ENCODE data around the gene OR51B4. TPM values are rescaled to one million over a fixed set of nuclear protein-coding genes. Genes with fewer than 3 reads are reported as not detected.

Gene OR51B4, protein sequence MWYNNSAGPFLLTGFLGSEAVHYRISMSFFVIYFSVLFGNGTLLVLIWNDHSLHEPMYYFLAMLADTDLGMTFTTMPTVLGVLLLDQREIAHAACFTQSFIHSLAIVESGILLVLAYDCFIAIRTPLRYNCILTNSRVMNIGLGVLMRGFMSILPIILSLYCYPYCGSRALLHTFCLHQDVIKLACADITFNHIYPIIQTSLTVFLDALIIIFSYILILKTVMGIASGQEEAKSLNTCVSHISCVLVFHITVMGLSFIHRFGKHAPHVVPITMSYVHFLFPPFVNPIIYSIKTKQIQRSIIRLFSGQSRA
- total RNA-seq, result not detected
- not detected for polyA plus RNA-seq
- total RNA-seq, result not detected

DNA sequence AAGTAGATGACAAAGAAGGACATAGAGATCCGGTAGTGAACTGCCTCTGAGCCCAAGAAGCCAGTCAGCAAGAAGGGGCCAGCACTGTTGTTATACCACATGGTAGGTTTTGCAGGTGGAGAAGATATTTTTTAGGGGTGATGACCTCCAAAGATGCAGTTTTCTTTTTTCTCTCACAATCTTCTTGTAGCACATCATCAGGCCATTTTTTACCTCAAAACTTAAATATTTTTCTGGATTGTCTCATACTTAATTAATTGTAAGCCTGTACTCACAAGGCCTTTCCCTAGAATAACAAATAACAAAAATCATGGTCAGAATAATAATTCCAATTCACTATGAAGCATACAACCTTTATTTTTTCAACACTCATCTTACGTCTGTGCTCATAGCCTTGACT is at the start of gene OR51B4:
Gene OR51B4, minus strand, starts transcription at position 101 of the 400 bp plus-strand sequence. Its CDS starts 0 bp downstream, at position 101.
- Histone ChIP-seq H3K9me3 (ENCODE audit: control insufficient read depth in 2 of 3, low read length in 3 of 3) (no peaks in the 10 kb centered on the region), H3K4me3 (ENCODE audit: low read length) (no peak within 1 kb of the TSS), H3K27me3 (ENCODE audit: control insufficient read depth in 2 of 2, insufficient read depth in 2 of 2, low read length in 2 of 2) (no peaks in the 10 kb centered on the region), H3K36me3 (ENCODE audit: control insufficient read depth in 2 of 3, insufficient read depth in 3 of 3, low read length in 3 of 3) (no peaks in the 10 kb centered on the region), H3K27ac (ENCODE audit: low read depth, low read length) (no peak within 1 kb of the TSS), H3K4me1 (ENCODE audit: control insufficient read depth in 2 of 2, insufficient read depth in 2 of 2, low read length in 2 of 2) (no peaks in the 10 kb centered on the region)
- peaks cover 0 to 2% (median 0%) of the 10 kb centered on the region in 7 donors for H3K4me1 Mint-ChIP-seq
- ChIA-PET POLR2A (no interaction called here), CTCF (no interaction called here)
- no peaks in the 10 kb centered on the region for H3K9me3 Mint-ChIP-seq
- H3K4me3 Mint-ChIP-seq, result no peak within 1 kb of the TSS
- no peaks in the 10 kb centered on the region for H3K36me3 Mint-ChIP-seq
- ATAC-seq, result no peak
- no peak for DNase-seq
- peaks cover 2 to 19% (median 14%) of the 10 kb centered on the region in 5 donors for H3K27me3 Mint-ChIP-seq
- no peak within 1 kb of the TSS for H3K27ac Mint-ChIP-seq
- intact Hi-C loops (cut with micrococcal nuclease), result no loop called here

DNA sequence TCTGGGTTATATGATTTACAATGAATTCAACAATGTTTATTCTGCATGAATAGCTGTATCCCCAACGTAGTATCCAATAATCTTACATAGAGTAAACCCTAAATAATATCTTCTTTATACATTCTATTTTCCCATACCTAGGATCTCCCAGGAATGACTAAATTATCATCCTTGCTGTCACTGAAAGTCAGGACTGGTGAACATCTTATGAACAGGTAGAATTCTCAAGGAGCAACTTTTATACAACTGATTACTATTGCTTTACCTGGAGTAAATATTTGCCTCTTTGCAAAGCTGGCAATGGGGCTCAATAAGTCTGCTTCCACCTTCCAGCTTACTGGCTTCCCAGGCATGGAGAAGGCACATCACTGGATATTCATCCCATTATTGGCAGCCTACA is 49.5 kb upstream of the OR51B4 start, which contains the start of gene OR51B6:
Gene OR51B6, plus strand, starts transcription at position 301 of the 400 bp plus-strand sequence. Its CDS starts 0 bp downstream, at position 301.
- no peak within 1 kb of the TSS for H3K4me3 ChIP-seq (ENCODE audit: low read length)
- H3K36me3 Mint-ChIP-seq, result peaks cover 0 to 3% (median 0%) of the 10 kb centered on the region in 5 donors
- H3K27me3 ChIP-seq (ENCODE audit: control insufficient read depth in 2 of 2, insufficient read depth in 2 of 2, low read length in 2 of 2), result no peaks in the 10 kb centered on the region
- no peaks in the 10 kb centered on the region for H3K36me3 ChIP-seq (ENCODE audit: control insufficient read depth in 2 of 3, insufficient read depth in 3 of 3, low read length in 3 of 3)
- peaks cover 0 to 15% (median 11%) of the 10 kb centered on the region in 5 donors for H3K27me3 Mint-ChIP-seq
- H3K4me1 Mint-ChIP-seq, result no peaks in the 10 kb centered on the region
- DNase-seq (no peak), ATAC-seq (no peak)
- H3K4me3 Mint-ChIP-seq, result no peak within 1 kb of the TSS
- no peak within 1 kb of the TSS for H3K27ac Mint-ChIP-seq
- no peaks in the 10 kb centered on the region for H3K9me3 ChIP-seq (ENCODE audit: control insufficient read depth in 2 of 3, low read length in 3 of 3)
- H3K9me3 Mint-ChIP-seq, result peaks cover 0 to 5% (median 0%) of the 10 kb centered on the region in 11 donors
- intact Hi-C loops (cut with micrococcal nuclease), result no loop called here
- POLR2A ChIA-PET, result no interaction called here
- no peak within 1 kb of the TSS for H3K27ac ChIP-seq (ENCODE audit: low read depth, low read length)
- no peaks in the 10 kb centered on the region for H3K4me1 ChIP-seq (ENCODE audit: control insufficient read depth in 2 of 2, insufficient read depth in 2 of 2, low read length in 2 of 2)
- CTCF ChIA-PET, result no interaction called here

DNA sequence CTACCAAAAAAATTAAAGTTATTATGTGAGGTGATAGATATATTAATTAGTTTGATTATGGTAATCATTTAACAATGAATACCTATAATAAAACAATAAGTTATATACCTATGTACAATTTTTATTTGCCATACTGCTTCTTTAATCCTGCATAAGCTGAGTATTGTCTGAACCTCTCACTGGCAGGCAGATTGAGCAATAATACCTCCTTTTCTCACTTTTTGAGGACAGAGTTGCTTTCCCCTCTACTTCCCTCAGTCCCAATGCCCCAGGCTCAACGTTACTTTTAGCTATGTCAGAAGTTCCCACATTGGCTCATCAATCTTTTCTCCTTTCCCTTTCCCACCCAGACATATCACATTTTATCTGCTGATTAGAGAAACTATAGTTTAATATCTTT is 47.8 kb upstream of the OR51B4 start:
- Mint-ChIP-seq H3K27ac (no peak overlapping the region), H3K36me3 (no peaks in the 10 kb centered on the region), H3K4me1 (no peaks in the 10 kb centered on the region), H3K27me3 (peaks cover 0 to 11% (median 10%) of the 10 kb centered on the region in 5 donors), H3K4me3 (no peak overlapping the region), H3K9me3 (peaks cover 0 to 5% (median 0%) of the 10 kb centered on the region in 11 donors)
- no peaks in the 10 kb centered on the region for H3K27me3 ChIP-seq (ENCODE audit: control insufficient read depth in 2 of 2, insufficient read depth in 2 of 2, low read length in 2 of 2)
- intact Hi-C loops (cut with micrococcal nuclease), result no loop called here
- H3K27ac ChIP-seq (ENCODE audit: low read depth, low read length), result no peak overlapping the region
- DNase-seq (no peak), ATAC-seq (no peak)
- no peak overlapping the region for H3K4me3 ChIP-seq (ENCODE audit: low read length)
- no peaks in the 10 kb centered on the region for H3K4me1 ChIP-seq (ENCODE audit: control insufficient read depth in 2 of 2, insufficient read depth in 2 of 2, low read length in 2 of 2)
- POLR2A ChIA-PET, result interaction anchor here (0.7 kb wide), 1 partner anchor 361 kb away, joined by 3 read pairs; no protein-coding TSS in a partner anchor
- no peaks in the 10 kb centered on the region for H3K9me3 ChIP-seq (ENCODE audit: control insufficient read depth in 2 of 3, low read length in 3 of 3)
- H3K36me3 ChIP-seq (ENCODE audit: control insufficient read depth in 2 of 3, insufficient read depth in 3 of 3, low read length in 3 of 3), result no peaks in the 10 kb centered on the region
- CTCF ChIA-PET, result no interaction called here

DNA sequence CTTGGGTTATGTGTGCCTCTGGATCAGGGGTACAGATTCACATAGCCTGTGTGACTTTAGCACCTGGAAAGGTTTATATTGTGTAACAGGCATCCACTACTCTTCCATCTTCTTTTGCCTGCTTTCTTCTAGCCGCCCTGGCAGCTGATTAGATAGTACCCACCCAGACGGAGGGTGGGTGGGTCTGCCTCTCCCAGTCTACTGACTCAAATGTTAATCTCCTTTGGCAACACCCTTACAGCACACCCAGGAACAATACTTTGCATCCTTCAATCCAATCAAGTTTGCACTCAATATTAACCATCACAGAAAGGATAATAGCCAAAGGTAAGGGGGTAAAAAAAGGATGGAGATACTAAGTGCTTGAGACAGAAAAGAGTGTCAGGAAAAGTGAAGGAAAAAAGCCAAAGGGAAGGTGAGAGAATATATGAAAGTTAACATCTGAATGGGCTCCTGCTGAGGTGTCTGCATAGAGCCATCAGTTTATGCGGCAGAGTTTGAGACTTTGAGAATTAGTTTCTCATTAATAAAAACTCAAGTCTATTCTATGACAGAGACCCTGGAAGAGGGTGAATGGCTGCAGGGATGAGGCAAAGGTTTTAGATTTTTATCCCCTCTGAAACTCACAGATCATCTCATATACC is 46.9 kb upstream of the OR51B4 start:
- H3K36me3 Mint-ChIP-seq, result no peaks in the 10 kb centered on the region
- no peaks in the 10 kb centered on the region for H3K4me1 ChIP-seq (ENCODE audit: control insufficient read depth in 2 of 2, insufficient read depth in 2 of 2, low read length in 2 of 2)
- H3K9me3 ChIP-seq (ENCODE audit: control insufficient read depth in 2 of 3, low read length in 3 of 3), result no peaks in the 10 kb centered on the region
- ChIA-PET POLR2A (interaction anchor here (0.7 kb wide), 1 partner anchor 360 kb away, joined by 3 read pairs; no protein-coding TSS in a partner anchor), CTCF (no interaction called here)
- no peak for ATAC-seq
- no peak for DNase-seq
- no peak overlapping the region for H3K27ac Mint-ChIP-seq
- peaks cover 0 to 11% (median 8%) of the 10 kb centered on the region in 5 donors for H3K27me3 Mint-ChIP-seq
- no peaks in the 10 kb centered on the region for H3K36me3 ChIP-seq (ENCODE audit: control insufficient read depth in 2 of 3, insufficient read depth in 3 of 3, low read length in 3 of 3)
- no peak overlapping the region for H3K27ac ChIP-seq (ENCODE audit: low read depth, low read length)
- no peak overlapping the region for H3K4me3 ChIP-seq (ENCODE audit: low read length)
- H3K4me3 Mint-ChIP-seq, result no peak overlapping the region
- H3K4me1 Mint-ChIP-seq, result no peaks in the 10 kb centered on the region
- intact Hi-C loops (cut with micrococcal nuclease), result no loop called here
- H3K27me3 ChIP-seq (ENCODE audit: control insufficient read depth in 2 of 2, insufficient read depth in 2 of 2, low read length in 2 of 2), result no peaks in the 10 kb centered on the region
- peaks cover 0 to 5% (median 0%) of the 10 kb centered on the region in 11 donors for H3K9me3 Mint-ChIP-seq

DNA sequence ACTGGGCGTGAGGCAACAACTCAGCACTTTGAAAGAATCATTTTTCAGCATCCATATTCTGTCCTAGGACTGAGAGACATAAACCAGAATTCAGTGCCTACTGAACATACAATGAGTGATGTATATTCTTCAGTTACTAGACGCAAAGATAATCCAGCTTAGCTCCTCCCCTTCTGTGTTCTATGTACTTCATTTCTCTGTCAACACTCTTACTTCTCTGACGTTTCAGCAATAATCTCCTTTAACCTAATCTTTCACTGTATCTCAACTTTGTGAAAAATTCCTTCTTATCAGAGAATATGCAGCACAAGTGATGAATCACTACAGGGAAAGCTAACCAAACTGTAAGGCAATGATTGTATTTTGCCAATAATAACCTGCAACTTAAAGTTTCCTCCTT is 44.1 kb upstream of the OR51B4 start:
- intact Hi-C loops (cut with micrococcal nuclease), result no loop called here
- Mint-ChIP-seq H3K4me3 (no peak overlapping the region), H3K36me3 (no peaks in the 10 kb centered on the region), H3K27ac (no peak overlapping the region), H3K27me3 (peaks cover 0 to 11% (median 0%) of the 10 kb centered on the region in 5 donors), H3K4me1 (no peaks in the 10 kb centered on the region), H3K9me3 (no peaks in the 10 kb centered on the region)
- POLR2A ChIA-PET, result no interaction called here
- DNase-seq, result no peak
- H3K9me3 ChIP-seq (ENCODE audit: control insufficient read depth in 2 of 3, low read length in 3 of 3), result no peaks in the 10 kb centered on the region
- CTCF ChIA-PET, result no interaction called here
- H3K27me3 ChIP-seq (ENCODE audit: control insufficient read depth in 2 of 2, insufficient read depth in 2 of 2, low read length in 2 of 2), result no peaks in the 10 kb centered on the region
- no peaks in the 10 kb centered on the region for H3K4me1 ChIP-seq (ENCODE audit: control insufficient read depth in 2 of 2, insufficient read depth in 2 of 2, low read length in 2 of 2)
- H3K4me3 ChIP-seq (ENCODE audit: low read length), result no peak overlapping the region
- H3K27ac ChIP-seq (ENCODE audit: low read depth, low read length), result no peak overlapping the region
- no peaks in the 10 kb centered on the region for H3K36me3 ChIP-seq (ENCODE audit: control insufficient read depth in 2 of 3, insufficient read depth in 3 of 3, low read length in 3 of 3)
- no peak for ATAC-seq

DNA sequence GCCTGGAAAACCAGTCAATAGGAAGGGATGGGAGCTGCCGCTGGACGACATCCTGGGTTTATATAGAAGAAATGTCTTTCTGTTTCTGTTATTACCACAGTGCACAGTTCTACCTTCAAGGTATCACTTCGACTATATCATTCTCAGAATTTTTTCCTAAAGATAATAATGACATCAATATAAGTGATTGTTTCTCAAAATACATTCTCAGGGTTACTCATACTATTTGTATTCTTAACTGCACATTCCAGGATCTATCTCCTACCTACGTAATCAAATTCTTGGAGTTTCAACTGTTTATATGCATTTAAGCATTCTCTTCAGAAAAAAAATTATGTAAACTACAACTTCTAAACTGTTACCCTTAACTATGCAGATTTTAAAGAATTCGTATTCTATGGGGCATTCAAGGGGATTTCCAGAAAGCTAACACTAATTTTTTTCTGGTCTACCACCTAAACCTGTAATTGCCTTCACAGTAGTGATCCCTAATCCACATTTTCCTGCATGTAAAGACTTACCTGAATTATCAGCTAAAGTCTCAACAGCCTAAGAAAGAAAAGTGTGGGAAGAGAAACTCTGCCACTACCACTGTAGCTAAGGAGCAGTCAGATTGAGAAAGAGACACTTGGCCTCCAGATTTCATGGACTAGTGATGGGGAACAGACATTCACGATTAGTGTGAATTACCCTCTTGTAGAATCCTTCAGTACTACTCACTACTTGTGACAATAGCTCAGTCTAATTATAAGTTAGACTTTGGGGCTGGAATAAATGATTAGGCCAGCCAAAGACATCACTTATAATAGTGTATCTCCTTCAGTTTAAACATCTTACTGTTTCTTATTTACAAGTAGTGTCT is 42.0 kb upstream of the OR51B4 start, which contains the start of gene OR51B5:
Gene OR51B5, minus strand, starts transcription at position 51 of the 862 bp plus-strand sequence. Its CDS starts 0 bp downstream, at position 51.
- peaks cover 0 to 5% of the 10 kb centered on the region in 2 donors for H3K27me3 ChIP-seq (ENCODE audit: control insufficient read depth in 2 of 2, insufficient read depth in 2 of 2, low read length in 2 of 2)
- Mint-ChIP-seq H3K9me3 (peaks cover 0 to 2% (median 0%) of the 10 kb centered on the region in 11 donors), H3K4me1 (no peaks in the 10 kb centered on the region), H3K27ac (no peak within 1 kb of the TSS), H3K27me3 (peaks cover 0 to 10% (median 6%) of the 10 kb centered on the region in 5 donors), H3K4me3 (no peak within 1 kb of the TSS), H3K36me3 (no peaks in the 10 kb centered on the region)
- H3K4me1 ChIP-seq (ENCODE audit: control insufficient read depth in 2 of 2, insufficient read depth in 2 of 2, low read length in 2 of 2), result no peaks in the 10 kb centered on the region
- ChIA-PET CTCF (no interaction called here), POLR2A (no interaction called here)
- DNase-seq (no peak), ATAC-seq (no peak)
- intact Hi-C loops (cut with micrococcal nuclease), result no loop called here
- H3K9me3 ChIP-seq (ENCODE audit: control insufficient read depth in 2 of 3, low read length in 3 of 3), result no peaks in the 10 kb centered on the region
- H3K27ac ChIP-seq (ENCODE audit: low read depth, low read length), result no peak within 1 kb of the TSS
- H3K4me3 ChIP-seq (ENCODE audit: low read length), result no peak within 1 kb of the TSS
- no peaks in the 10 kb centered on the region for H3K36me3 ChIP-seq (ENCODE audit: control insufficient read depth in 2 of 3, insufficient read depth in 3 of 3, low read length in 3 of 3)

All from naive thymus-derived CD4-positive, alpha-beta T cell (primary cell).